HG02763 (cell line): ENCODE results near the gene STRN3.
"Not testable (repeated sequence)": the region's sequence is repeated elsewhere in the genome, so short reads cannot be mapped to it uniquely, and the experiment has no call there.

ENCODE experiments used
- ATAC-seq: cut with Tn5 transposase; IDR thresholded peaks from one replicate; pipeline ENCODE4 v1.9.1; 2021; ENCODE audit warnings: mild to moderate bottlenecking, moderate library complexity; ENCODE audit not compliant: unreplicated experiment

Gene STRN3

GRCh38 chr14:30921788-30922187 lies 104.4 kb downstream of the STRN3 start:
- ATAC-seq: no peak

GRCh38 chr14:30921305-30921704 lies 104.9 kb downstream of the STRN3 start:
- ATAC-seq: no peak

DNA sequence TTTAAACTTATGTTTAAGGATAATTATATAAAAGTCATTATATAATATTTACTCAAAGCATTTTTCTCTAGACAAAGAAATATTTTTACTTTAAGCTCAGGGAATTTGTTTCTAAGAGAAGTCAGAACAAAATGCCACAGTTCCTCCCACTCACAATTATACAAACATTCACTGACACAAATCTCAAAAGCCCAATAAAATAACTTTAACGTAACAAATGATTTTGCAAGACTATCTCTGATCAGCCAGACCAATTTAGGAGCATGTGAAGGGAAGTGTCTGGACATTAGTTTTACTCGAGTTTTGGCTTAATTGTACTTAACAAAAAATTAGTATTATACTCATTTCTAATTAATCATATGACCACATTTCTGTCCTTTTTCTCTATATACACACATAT lies 110.6 kb downstream of the STRN3 start:
- no peak for ATAC-seq

GRCh38 chr14:30914812-30915211 lies 111.4 kb downstream of the STRN3 start:
- no peak for ATAC-seq

DNA sequence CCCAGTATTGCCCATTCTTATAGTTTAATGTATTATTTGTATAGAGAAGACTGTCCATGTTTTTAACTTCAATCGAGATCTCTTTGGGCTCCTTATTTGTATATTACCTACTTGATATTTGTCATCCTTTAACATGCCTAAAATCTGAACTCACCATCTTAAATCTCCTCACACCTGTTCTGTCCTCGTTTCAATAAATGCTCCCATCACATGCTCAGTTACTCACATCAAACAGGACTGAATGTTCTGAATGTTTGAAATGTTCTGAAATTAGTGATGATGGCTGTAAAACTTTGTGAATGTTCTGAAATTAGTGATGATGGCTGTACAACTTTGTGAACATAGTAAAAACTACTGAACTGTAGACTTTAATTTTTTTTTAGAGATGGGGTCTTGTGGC lies 117.4 kb downstream of the STRN3 start:
- no peak for ATAC-seq

- no peak for ATAC-seq
These were observed 118.5 kb downstream of the STRN3 start for GRCh38 chr14:30907659-30908057.

DNA sequence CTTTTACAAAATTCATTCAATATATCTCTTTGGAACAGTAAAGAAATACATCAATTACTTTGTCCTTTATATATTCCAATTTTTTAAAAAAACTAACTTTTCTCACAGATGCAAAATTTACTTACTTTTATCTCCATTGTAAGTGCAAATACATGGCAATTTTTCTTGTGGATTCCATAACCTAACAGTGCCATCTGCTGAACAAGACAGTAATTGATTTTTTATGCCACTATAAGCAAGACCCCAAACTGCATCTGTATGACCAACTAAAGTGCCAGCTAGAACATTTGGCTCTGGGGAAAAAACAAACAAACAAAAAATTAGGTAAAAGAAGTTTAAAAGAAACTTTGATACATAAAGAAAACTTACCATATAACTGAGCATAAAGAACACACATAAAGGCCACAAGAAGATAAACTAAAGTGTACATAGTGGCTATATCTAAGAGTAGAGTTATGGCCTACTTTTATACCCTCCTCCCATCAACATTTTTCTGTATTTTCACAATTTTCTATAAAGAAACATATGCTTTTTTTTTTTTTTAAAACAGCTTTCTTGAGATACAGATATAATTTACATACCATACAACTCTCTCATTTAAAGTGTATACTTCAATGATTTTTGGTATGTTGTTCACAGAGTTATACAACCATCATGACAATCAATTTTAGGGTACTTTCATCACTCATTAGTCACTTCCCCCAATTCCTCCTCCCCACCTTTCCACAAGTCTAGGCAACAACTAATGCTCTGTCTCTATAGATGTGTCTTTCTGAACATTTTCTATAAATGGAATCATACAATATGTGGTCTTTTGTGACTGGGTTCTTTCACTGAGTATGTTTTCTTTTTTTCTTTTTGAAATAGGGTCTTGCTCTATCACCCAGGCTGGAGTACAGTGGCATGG lies 119.2 kb downstream of the STRN3 start:
- ATAC-seq: no peak

DNA sequence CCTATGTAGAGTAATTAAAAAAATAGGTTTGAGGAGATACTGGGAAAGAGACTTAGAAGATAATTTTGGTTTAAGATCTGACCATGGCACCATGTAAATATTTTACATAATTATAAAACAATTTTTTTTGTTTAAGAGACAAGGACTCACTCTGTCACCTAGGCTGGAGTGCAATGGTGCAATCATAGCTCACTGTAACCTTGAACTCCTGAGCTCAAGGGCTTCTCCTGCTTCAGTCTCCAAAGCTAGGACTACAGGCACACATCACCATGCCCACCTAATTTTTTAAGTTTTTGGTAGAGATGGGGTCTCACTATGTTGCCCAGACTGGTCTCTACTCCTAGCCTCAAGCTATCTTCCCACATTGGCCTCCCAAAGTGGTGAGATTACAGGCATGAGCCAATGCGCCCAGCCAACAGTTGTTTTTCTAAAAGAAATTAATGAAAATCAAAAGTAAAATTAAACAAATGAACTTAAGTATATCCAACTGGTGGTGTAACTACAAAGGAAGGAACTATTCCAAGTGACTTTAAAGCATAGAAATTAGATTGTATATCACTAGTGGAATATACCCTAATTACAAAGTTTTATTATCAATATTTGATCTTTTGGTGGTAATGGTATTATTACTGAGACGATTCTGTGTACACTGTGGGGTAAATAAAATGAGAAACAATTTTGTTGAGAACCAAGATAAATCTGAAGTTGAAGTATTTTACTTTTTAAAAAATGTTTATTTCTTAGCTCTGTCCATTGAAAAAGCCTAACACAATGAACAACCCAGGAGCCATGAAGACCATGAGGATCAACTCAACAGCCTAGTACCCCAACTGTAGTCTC lies 122.7 kb downstream of the STRN3 start:
- ATAC-seq: no peak

DNA sequence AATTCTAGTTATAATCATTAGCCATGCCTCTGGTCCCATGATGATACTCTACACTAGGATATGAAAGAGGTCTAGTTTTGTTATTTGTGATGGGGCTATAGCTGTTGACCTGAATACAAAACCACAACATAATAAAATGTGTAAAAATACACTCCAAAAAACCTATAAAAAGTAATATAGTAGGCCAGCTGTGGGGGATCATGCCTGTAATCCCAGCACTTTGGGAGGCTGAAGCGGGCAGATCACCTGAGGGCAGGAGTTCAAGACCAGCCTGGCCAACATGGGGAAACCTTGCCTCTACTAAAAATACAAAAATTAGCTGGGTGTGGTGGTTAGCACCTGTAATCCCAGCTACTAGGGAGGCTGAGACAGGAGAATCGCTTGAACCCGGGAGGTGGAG lies 129.1 kb downstream of the STRN3 start:
- ATAC-seq: not testable (repeated sequence)

DNA sequence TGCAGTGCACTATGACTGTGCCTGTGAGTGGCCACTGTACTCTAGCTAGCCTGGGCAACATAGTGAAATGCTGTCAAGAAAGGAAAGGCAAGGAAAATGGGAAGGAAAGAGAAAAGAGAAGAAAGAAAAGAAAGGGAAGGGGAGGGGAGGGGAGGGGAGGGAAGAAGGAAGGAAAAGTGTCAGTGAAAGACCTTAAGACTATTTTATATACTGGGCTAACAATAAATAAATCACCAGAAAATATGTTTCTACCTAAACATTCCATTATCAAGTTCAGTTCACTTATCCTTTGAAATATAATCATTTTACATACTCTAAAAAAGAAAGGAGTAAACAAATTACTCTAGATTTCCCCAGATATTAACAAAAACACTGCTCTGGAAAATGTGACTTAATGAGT lies 129.7 kb downstream of the STRN3 start:
- ATAC-seq: no peak

DNA sequence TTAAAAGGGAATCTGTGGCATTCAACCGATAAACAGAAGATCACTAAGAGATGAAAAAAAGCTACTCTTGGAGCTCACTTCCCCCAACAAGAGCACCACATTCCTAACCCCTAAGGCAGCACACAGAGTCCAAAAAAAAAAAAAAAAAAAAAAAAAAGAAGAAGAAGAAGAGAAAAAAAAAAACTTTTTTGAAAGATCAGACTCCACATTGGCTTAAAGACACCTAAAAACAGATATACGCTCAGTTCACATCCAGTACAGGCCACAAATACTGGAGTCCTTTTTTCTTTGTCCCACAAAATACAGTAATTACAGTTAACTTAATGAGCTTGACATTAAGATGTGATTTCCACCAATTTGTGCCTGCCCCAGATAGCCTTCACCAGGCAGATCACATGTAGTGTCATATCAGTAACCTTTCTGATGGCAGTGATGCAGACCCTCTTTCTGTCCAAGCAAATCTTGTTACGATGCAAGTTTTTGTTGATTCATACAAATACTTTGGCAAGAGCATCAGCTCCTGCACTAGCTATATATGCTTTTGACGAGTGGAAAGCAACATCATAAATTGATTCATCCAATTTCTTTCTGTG lies 131.2 kb downstream of the STRN3 start:
- ATAC-seq: no peak

- ATAC-seq: no peak
These were observed 132.4 kb downstream of the STRN3 start for GRCh38 chr14:30893819-30894218.

GRCh38 chr14:30889244-30889594 lies 137.0 kb downstream of the STRN3 start:
- ATAC-seq: no peak

DNA sequence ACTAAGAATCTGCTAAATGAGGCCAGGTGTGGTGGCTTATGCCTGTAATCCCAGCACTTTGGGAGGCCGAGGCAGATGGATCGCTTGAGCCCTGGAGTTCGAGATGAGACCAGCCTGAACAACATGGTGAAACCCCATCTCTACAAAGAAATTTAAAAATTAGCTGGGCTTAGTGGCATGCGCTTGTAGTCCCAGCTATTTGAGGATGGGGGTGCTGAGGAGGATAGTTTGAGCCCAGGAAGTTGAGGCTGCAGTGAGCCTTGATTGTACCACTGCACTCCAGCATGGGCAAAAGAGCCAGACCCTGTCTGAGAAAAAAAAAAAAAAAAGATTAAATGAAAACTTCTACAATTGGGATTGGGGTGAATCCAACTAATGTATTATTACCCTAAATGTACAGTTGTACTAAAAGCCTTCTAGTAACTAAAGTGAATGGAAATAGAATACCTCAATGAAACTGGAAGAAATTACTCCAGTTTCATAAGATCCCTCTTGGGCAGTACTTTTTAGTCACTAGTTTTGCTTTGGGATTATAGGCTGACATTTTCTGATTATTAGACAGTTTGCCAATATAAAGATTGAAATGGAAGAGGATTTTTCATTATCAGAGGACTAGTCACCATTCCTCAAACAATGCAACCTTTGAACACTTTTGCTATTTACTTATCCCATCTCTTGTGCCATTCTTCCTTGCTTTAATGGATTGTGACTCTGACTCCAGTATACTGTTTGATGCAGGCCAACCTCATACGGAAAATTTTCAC lies 137.5 kb downstream of the STRN3 start:
- ATAC-seq: no peak

DNA sequence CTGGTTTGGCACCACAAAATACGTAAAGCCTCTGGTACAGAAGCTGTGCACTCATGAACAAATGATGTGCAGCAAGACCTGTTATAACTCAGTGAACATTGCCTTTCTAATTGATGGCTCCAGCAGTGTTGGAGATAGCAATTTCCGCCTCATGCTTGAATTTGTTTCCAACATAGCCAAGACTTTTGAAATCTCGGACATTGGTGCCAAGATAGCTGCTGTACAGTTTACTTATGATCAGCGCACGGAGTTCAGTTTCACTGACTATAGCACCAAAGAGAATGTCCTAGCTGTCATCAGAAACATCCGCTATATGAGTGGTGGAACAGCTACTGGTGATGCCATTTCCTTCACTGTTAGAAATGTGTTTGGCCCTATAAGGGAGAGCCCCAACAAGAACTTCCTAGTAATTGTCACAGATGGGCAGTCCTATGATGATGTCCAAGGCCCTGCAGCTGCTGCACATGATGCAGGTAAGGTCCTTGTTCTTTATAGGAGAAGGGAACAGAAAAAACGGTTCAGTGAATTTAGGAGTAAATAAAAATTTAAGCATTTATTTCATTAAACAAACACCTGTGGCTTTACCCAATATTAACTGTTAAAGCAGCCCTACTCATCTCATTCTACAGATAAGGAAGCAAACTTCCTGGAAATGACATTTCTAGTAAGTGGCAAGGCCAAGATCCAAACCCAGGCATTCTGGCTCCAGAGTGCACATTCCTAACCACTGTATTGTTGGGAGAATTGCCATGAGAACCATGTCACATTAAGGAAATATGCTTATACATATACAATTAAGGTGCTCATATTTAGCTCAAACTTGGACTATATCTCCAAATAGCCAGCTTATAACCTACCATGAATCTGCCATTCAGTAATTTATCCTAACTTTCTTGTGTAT lies 140.1 kb downstream of the STRN3 start:
- ATAC-seq: no peak

- no peak for ATAC-seq
These were observed 141.3 kb downstream of the STRN3 start for GRCh38 chr14:30884901-30885300.

- ATAC-seq: no peak
These were observed 142.5 kb downstream of the STRN3 start for GRCh38 chr14:30883508-30884294.

DNA sequence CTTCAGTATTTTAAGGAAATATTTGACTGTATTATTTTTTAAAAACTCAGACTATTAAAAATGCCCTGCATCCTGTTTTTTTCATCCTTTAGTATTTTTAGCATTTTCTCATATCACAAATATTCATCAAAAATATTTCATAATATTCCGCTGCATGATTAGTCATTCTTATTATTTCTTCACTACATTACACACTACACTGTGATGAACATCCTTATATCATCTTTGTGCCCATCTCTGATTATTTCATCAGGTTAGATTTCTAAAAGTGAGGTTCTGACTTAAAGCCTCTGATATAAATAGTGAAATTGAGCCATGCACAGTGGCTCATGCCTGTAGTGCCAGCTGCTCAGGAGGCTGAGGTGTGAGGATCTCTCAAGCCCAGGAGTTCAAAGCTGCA lies 143.7 kb downstream of the STRN3 start:
- no peak for ATAC-seq

GRCh38 chr14:30876692-30877091 lies 149.5 kb downstream of the STRN3 start:
- ATAC-seq: no peak
